ENCODE results near the gene LMBRD1. TPM values are rescaled to one million over a fixed set of nuclear protein-coding genes. Genes with fewer than 3 reads are reported as not detected.

Gene LMBRD1
- total RNA-seq, 1 donor from 2014 or later: 40.7 TPM

- no peaks in the 10 kb centered on the region for H3K36me3 Mint-ChIP-seq (ENCODE audit: unreplicated experiment)
- H3K4me3 Mint-ChIP-seq (ENCODE audit: unreplicated experiment): no peak overlapping the region
- no peak for TF ChIP-seq CTCF (IDR thresholded peaks at IDR 0.05)
- peaks cover 2% of the 10 kb centered on the region for H3K27me3 Mint-ChIP-seq (ENCODE audit: unreplicated experiment)
- H3K9me3 Mint-ChIP-seq (ENCODE audit: unreplicated experiment): no peaks in the 10 kb centered on the region
- H3K27ac Mint-ChIP-seq (ENCODE audit: unreplicated experiment): no peak overlapping the region
- no peak for DNase-seq (ENCODE audit: extremely low spot score, unreplicated experiment)
- H3K4me1 Mint-ChIP-seq (ENCODE audit: unreplicated experiment): no peaks in the 10 kb centered on the region
Measured at GRCh38 chr6:69819138-69819537, 22.3 kb upstream of the LMBRD1 start.

- Mint-ChIP-seq H3K27me3 (ENCODE audit: unreplicated experiment) (peaks cover 2% of the 10 kb centered on the region), H3K27ac (ENCODE audit: unreplicated experiment) (no peak overlapping the region), H3K4me1 (ENCODE audit: unreplicated experiment) (peaks cover 4% of the 10 kb centered on the region), H3K9me3 (ENCODE audit: unreplicated experiment) (no peaks in the 10 kb centered on the region), H3K36me3 (ENCODE audit: unreplicated experiment) (no peaks in the 10 kb centered on the region), H3K4me3 (ENCODE audit: unreplicated experiment) (no peak overlapping the region)
- TF ChIP-seq CTCF (IDR thresholded peaks at IDR 0.05): no peak
- no peak for DNase-seq (ENCODE audit: extremely low spot score, unreplicated experiment)
Measured at GRCh38 chr6:69818223-69818930, 21.6 kb upstream of the LMBRD1 start.

- no peak overlapping the region for H3K27ac Mint-ChIP-seq (ENCODE audit: unreplicated experiment)
- peaks cover 6% of the 10 kb centered on the region for H3K4me1 Mint-ChIP-seq (ENCODE audit: unreplicated experiment)
- no peak for DNase-seq (ENCODE audit: extremely low spot score, unreplicated experiment)
- no peaks in the 10 kb centered on the region for H3K9me3 Mint-ChIP-seq (ENCODE audit: unreplicated experiment)
- H3K4me3 Mint-ChIP-seq (ENCODE audit: unreplicated experiment): no peak overlapping the region
- TF ChIP-seq CTCF (IDR thresholded peaks at IDR 0.05): no peak
- no peaks in the 10 kb centered on the region for H3K36me3 Mint-ChIP-seq (ENCODE audit: unreplicated experiment)
- H3K27me3 Mint-ChIP-seq (ENCODE audit: unreplicated experiment): peaks cover 2% of the 10 kb centered on the region
Measured at GRCh38 chr6:69817358-69817757, 20.5 kb upstream of the LMBRD1 start.

- Mint-ChIP-seq H3K27ac (ENCODE audit: unreplicated experiment) (no peak overlapping the region), H3K27me3 (ENCODE audit: unreplicated experiment) (peaks cover 2% of the 10 kb centered on the region)
- no peak for DNase-seq (ENCODE audit: extremely low spot score, unreplicated experiment)
Measured at GRCh38 chr6:69816569-69816968, 19.8 kb upstream of the LMBRD1 start.

GRCh38 chr6:69816026-69816425, 19.2 kb upstream of the LMBRD1 start:
- H3K4me1 Mint-ChIP-seq (ENCODE audit: unreplicated experiment): peaks cover 6% of the 10 kb centered on the region
- H3K4me3 Mint-ChIP-seq (ENCODE audit: unreplicated experiment): no peak overlapping the region
- no peak for DNase-seq (ENCODE audit: extremely low spot score, unreplicated experiment)
- H3K9me3 Mint-ChIP-seq (ENCODE audit: unreplicated experiment): no peaks in the 10 kb centered on the region
- TF ChIP-seq CTCF (IDR thresholded peaks at IDR 0.05): no peak
- H3K27me3 Mint-ChIP-seq (ENCODE audit: unreplicated experiment): peaks cover 2% of the 10 kb centered on the region
- no peak overlapping the region for H3K27ac Mint-ChIP-seq (ENCODE audit: unreplicated experiment)
- no peaks in the 10 kb centered on the region for H3K36me3 Mint-ChIP-seq (ENCODE audit: unreplicated experiment)

More at GRCh38 chr6:69816569-69816968, 19.8 kb upstream of the LMBRD1 start:
- H3K4me1 Mint-ChIP-seq (ENCODE audit: unreplicated experiment): peaks cover 6% of the 10 kb centered on the region
- no peaks in the 10 kb centered on the region for H3K9me3 Mint-ChIP-seq (ENCODE audit: unreplicated experiment)
- TF ChIP-seq CTCF (IDR thresholded peaks at IDR 0.05): no peak
- no peak overlapping the region for H3K4me3 Mint-ChIP-seq (ENCODE audit: unreplicated experiment)
- no peaks in the 10 kb centered on the region for H3K36me3 Mint-ChIP-seq (ENCODE audit: unreplicated experiment)

Measured in osteocyte (in vitro differentiated cells).